Caco-2 (cell line): Measurements from ENCODE around the gene ZNF429. TPM values are rescaled to one million over a fixed set of nuclear protein-coding genes. Genes with fewer than 3 reads are reported as not detected.

ENCODE experiments used
- BruUV-seq: library from RNA; stranded (reverse); fragments of 400-500 nt; replicated peaks from 2 replicates; lab custom pipeline; 2021; lab: Mats Ljungman, UMichigan
- CTCF ChIA-PET: fragments of 300-600 bp; sonication (Branson Sonifier 250); formaldehyde crosslinking; loops from one replicate; lab custom pipeline; 2022; ENCODE audit warnings: antibody characterized with exemption; lab: Charles Lee
- POLR2A ChIA-PET: fragments of 300-600 bp; sonication (Branson Sonifier 250); formaldehyde crosslinking; loops from one replicate; lab custom pipeline; 2022; ENCODE audit warnings: antibody characterized with exemption; lab: Charles Lee
- DNase-seq, 2 experiments: peaks; one replicate each; pipeline versions ENCODE4 v3.0.0 to v3.0.0-alpha.2; 2020 to 2022
- H3K27me3 ChIP-seq: replicated peaks from 2 replicates; pipeline ENCODE4 v1.6.0; 2011; ENCODE audit warnings: low read length; ENCODE audit not compliant: control insufficient read depth, insufficient read depth
- H3K36me3 ChIP-seq: 2 replicates; pipeline ENCODE4 v1.5.1; 2011; ENCODE audit warnings: low read length; ENCODE audit not compliant: control insufficient read depth, insufficient read depth
- H3K4me1 ChIP-seq: fragments of 250-450 bp; sonication (Bioruptor Pico); 2 replicates; pipeline ENCODE4 v1.5.1; 2020; ENCODE audit warnings: mild to moderate bottlenecking
- H3K4me3 ChIP-seq: 2 replicates; pipeline ENCODE4 v1.5.1; 2011; ENCODE audit warnings: low read depth, mild to moderate bottlenecking, control low read depth, low read length
- H3K9me3 ChIP-seq: fragments of 250-450 bp; sonication (Bioruptor Pico); 2 replicates; pipeline ENCODE4 v1.5.1; 2020; ENCODE audit warnings: mild to moderate bottlenecking, moderate library complexity
- H3K27ac Mint-ChIP-seq: one replicate; pipeline ENCODE4 v1.8.0; 2022; ENCODE audit warnings: mixed read lengths; ENCODE audit not compliant: unreplicated experiment
- H3K27me3 Mint-ChIP-seq: one replicate; pipeline ENCODE4 v1.8.0; 2022; ENCODE audit warnings: mixed read lengths; ENCODE audit not compliant: insufficient read depth, unreplicated experiment
- H3K36me3 Mint-ChIP-seq: one replicate; pipeline ENCODE4 v1.8.0; 2022; ENCODE audit warnings: mild to moderate bottlenecking, mixed read lengths; ENCODE audit not compliant: insufficient read depth, unreplicated experiment
- H3K4me1 Mint-ChIP-seq: one replicate; pipeline ENCODE4 v1.8.0; 2022; ENCODE audit warnings: low read depth, mixed read lengths; ENCODE audit not compliant: unreplicated experiment
- H3K4me3 Mint-ChIP-seq: one replicate; pipeline ENCODE4 v1.8.0; 2022; ENCODE audit warnings: mild to moderate bottlenecking, moderate library complexity, mixed read lengths; ENCODE audit not compliant: unreplicated experiment
- H3K9me3 Mint-ChIP-seq: one replicate; pipeline ENCODE4 v1.8.0; 2022; ENCODE audit warnings: mixed read lengths; ENCODE audit not compliant: unreplicated experiment
- intact Hi-C: fragments of 100-400 bp; cut with micrococcal nuclease; formaldehyde crosslinking; loops from one replicate; pipeline ENCODE4 v1.10.0; 2022; ENCODE audit not compliant: unreplicated experiment
- total RNA-seq: library from RNA; stranded (reverse); gene quantifications from 2 replicates; pipeline ENCODE4 v1.2.3, GENCODE V29; 2022
- TF ChIP-seq, protein P1 (sequence below), 2 experiments: fragments of 200-600 bp in 1 of 2; IDR thresholded peaks; 1 replicate in 1 of 2; 2 replicates in 1 of 2; pipeline versions ENCODE4 v1.5.1 to v1.8.0; 2011 to 2022; ENCODE audit warnings: antibody characterized with exemption in 1 of 2, control low read depth in 1 of 2, inconsistent platforms in 1 of 2, low read depth in 1 of 2, low read length in 1 of 2, mild to moderate bottlenecking in 1 of 2, moderate library complexity in 1 of 2; ENCODE audit not compliant: insufficient read depth in 1 of 2, severe bottlenecking in 1 of 2, unreplicated experiment in 1 of 2

Gene ZNF429
- total RNA-seq, 1 experiment from 2014 or later = 0.29 TPM

DNA sequence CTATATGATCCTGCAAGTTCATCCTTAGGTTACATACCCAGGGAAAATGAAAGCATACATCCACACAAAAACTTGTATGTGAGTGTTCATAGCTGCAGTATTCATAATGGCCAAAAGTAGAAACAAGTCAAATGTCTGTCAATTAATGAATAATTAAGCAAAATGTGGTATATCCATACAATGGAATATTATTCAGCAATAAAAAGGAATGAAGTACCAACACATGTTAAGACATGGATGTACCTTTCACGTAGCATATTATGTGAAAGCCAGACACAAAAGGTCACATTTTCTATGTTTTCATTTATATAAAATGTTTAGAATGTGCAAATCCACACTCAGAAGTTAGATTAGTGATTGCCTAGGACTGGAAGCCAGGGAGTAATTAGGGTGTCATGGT, 75.4 kb downstream of the ZNF429 start:
- no peaks in the 10 kb centered on the region for H3K36me3 Mint-ChIP-seq
- H3K36me3 ChIP-seq = no peaks in the 10 kb centered on the region
- no peaks in the 10 kb centered on the region for H3K4me1 Mint-ChIP-seq
- intact Hi-C loops = no loop called here
- no peak for DNase-seq
- POLR2A ChIA-PET = no interaction called here
- no peaks in the 10 kb centered on the region for H3K4me1 ChIP-seq
- H3K4me3 ChIP-seq = no peak overlapping the region
- no peaks in the 10 kb centered on the region for H3K27me3 ChIP-seq
- H3K4me3 Mint-ChIP-seq = no peak overlapping the region
- H3K27ac Mint-ChIP-seq = no peak overlapping the region
- H3K9me3 Mint-ChIP-seq = peaks cover 17% of the 10 kb centered on the region
- CTCF ChIA-PET = no interaction called here
- BruUV-seq = no TSS peak
- TF ChIP-seq, protein P1, sequence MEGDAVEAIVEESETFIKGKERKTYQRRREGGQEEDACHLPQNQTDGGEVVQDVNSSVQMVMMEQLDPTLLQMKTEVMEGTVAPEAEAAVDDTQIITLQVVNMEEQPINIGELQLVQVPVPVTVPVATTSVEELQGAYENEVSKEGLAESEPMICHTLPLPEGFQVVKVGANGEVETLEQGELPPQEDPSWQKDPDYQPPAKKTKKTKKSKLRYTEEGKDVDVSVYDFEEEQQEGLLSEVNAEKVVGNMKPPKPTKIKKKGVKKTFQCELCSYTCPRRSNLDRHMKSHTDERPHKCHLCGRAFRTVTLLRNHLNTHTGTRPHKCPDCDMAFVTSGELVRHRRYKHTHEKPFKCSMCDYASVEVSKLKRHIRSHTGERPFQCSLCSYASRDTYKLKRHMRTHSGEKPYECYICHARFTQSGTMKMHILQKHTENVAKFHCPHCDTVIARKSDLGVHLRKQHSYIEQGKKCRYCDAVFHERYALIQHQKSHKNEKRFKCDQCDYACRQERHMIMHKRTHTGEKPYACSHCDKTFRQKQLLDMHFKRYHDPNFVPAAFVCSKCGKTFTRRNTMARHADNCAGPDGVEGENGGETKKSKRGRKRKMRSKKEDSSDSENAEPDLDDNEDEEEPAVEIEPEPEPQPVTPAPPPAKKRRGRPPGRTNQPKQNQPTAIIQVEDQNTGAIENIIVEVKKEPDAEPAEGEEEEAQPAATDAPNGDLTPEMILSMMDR (IDR thresholded peaks at IDR 0.05; ENCODE audit: insufficient read depth in 1 of 2, low read depth in 1 of 2, low read length in 1 of 2, severe bottlenecking in 1 of 2, unreplicated experiment in 1 of 2) = no peak
- H3K27me3 Mint-ChIP-seq = no peaks in the 10 kb centered on the region
- no peaks in the 10 kb centered on the region; the same call in 1 of the 2 replicates for H3K9me3 ChIP-seq

DNA sequence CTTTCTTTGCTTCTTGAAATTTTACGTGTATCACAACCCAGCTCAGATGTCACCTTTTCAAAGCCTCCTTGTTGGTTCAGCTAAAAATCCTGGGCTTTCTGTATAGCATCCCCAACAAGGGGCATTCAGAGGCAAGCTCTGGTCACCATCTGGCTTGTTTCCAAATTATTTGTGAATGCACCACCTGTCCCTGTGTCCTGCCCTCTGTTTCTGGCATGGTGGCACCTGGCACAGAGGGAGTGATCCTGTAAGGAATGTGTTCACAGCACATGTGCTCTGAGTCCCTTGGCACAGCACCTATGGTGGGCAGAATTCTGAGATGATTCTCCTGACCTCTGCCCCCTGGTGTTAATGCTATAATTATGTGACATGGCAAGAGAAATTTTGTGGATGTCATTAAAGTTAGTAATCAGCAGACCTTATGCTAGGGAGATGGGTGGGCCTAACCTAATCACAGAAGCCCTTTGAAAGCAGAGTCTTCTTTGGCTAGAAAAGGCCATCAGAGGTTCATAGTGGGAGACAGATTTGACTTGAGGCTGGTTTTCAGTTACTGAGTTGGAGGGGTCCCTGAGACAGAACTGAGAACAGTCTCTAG, 76.3 kb downstream of the ZNF429 start:
- no TSS peak for BruUV-seq
- Mint-ChIP-seq H3K9me3 (peaks cover 7% of the 10 kb centered on the region), H3K36me3 (no peaks in the 10 kb centered on the region), H3K27me3 (no peaks in the 10 kb centered on the region), H3K4me1 (no peaks in the 10 kb centered on the region), H3K27ac (no peak overlapping the region), H3K4me3 (no peak overlapping the region)
- TF ChIP-seq, protein P1 (IDR thresholded peaks at IDR 0.05; ENCODE audit: insufficient read depth in 1 of 2, low read depth in 1 of 2, low read length in 1 of 2, severe bottlenecking in 1 of 2, unreplicated experiment in 1 of 2) = no peak
- ChIA-PET CTCF (no interaction called here), POLR2A (no interaction called here)
- DNase-seq = no peak
- H3K36me3 ChIP-seq = no peaks in the 10 kb centered on the region
- intact Hi-C loops = no loop called here
- H3K9me3 ChIP-seq = no peaks in the 10 kb centered on the region; the same call in 1 of the 2 replicates
- H3K27me3 ChIP-seq = no peaks in the 10 kb centered on the region
- no peak overlapping the region for H3K4me3 ChIP-seq
- H3K4me1 ChIP-seq = no peaks in the 10 kb centered on the region

- POLR2A ChIA-PET = no interaction called here
- no TSS peak for BruUV-seq
- H3K9me3 Mint-ChIP-seq = no peaks in the 10 kb centered on the region
Observed at GRCh38 chr19:21584537-21584936, 79.1 kb downstream of the ZNF429 start.

More at GRCh38 chr19:21584537-21584936, 79.1 kb downstream of the ZNF429 start:
- TF ChIP-seq, protein P1 (IDR thresholded peaks at IDR 0.05; ENCODE audit: insufficient read depth in 1 of 2, low read depth in 1 of 2, low read length in 1 of 2, severe bottlenecking in 1 of 2, unreplicated experiment in 1 of 2) = no peak
- no peaks in the 10 kb centered on the region for H3K27me3 Mint-ChIP-seq
- CTCF ChIA-PET = no interaction called here
- DNase-seq = no peak
- intact Hi-C loops = no loop called here
- H3K4me3 ChIP-seq = no peak overlapping the region
- H3K27ac Mint-ChIP-seq = no peak overlapping the region
- H3K27me3 ChIP-seq = no peaks in the 10 kb centered on the region
- H3K36me3 ChIP-seq = no peaks in the 10 kb centered on the region
- no peaks in the 10 kb centered on the region for H3K9me3 ChIP-seq
- no peaks in the 10 kb centered on the region for H3K36me3 Mint-ChIP-seq
- H3K4me1 Mint-ChIP-seq = no peaks in the 10 kb centered on the region
- H3K4me1 ChIP-seq = no peaks in the 10 kb centered on the region
- no peak overlapping the region for H3K4me3 Mint-ChIP-seq
